HepG2 (cell line): Measurements from ENCODE around the gene BCL2L11. TPM values are rescaled to one million over a fixed set of nuclear protein-coding genes. Genes with fewer than 3 reads are reported as not detected.
A peak's percentile ranks its signal among the peaks of the same experiment; 100 is the strongest.

Source experiments
- ATAC-seq: fragments of 200-7000 bp; cut with Tn5 transposase; 3 replicates; pipeline ENCODE4 v1.9.1; 2020; ENCODE audit warnings: mild to moderate bottlenecking, moderate library complexity
- BruUV-seq: library from RNA; stranded (reverse); fragments of 400-500 nt; replicated peaks from 2 replicates; lab custom pipeline; 2021; lab: Mats Ljungman, UMichigan
- CTCF ChIA-PET: fragments of 300-600 bp; formaldehyde crosslinking; extraction: SDS; loops from one replicate; lab custom pipeline; 2021; ENCODE audit warnings: low total read pairs, inconsistent platforms, low intra/inter-chr PET ratio; lab: Yijun Ruan, JAX
- POLR2A ChIA-PET: fragments of 350-600 bp; sonication (Branson Sonifier 250); formaldehyde crosslinking; loops from one replicate; lab custom pipeline; 2020; ENCODE audit warnings: antibody characterized with exemption, inconsistent platforms; lab: Yijun Ruan, JAX
- DNase-seq: peaks from one replicate; pipeline ENCODE4 v3.0.0-alpha.2; 2015; ENCODE audit warnings: low spot score
- FAIRE-seq: peaks from 3 replicates; lab custom pipeline; 2011; peaks lifted over from hg19 to GRCh38; lab: Jason Lieb, UNC
- H2AFZ ChIP-seq: one replicate; pipeline ENCODE4 v1.6.1; 2011; ENCODE audit warnings: low read length, inconsistent platforms
- H3K27ac ChIP-seq: fragments of 300-600 bp; 3 replicates; pipeline ENCODE4 v1.8.0; 2011; ENCODE audit warnings: mixed run types, mild to moderate bottlenecking, mixed read lengths, low read length, inconsistent platforms; ENCODE audit not compliant: insufficient read depth; ENCODE audit errors: extremely low read length
- H3K27me3 ChIP-seq, 2 experiments: fragments of 200-600 bp in 1 of 2; 2 replicates in 1 of 2; 3 replicates in 1 of 2; pipeline versions ENCODE4 v1.6.0 to v1.8.0; 2011; ENCODE audit warnings: low read length in 2 of 2, mild to moderate bottlenecking in 2 of 2, moderate library complexity in 2 of 2, inconsistent platforms in 1 of 2; ENCODE audit not compliant: insufficient read depth in 2 of 2, control insufficient read depth in 1 of 2
- H3K36me3 ChIP-seq, 2 experiments: fragments of 200-600 bp in 1 of 2; replicated peaks in 1 of 2; 2 replicates in 1 of 2; 3 replicates in 1 of 2; pipeline versions ENCODE4 v1.5.1 to v1.8.0; 2011; ENCODE audit warnings: low read length in 2 of 2, inconsistent platforms in 1 of 2; ENCODE audit not compliant: insufficient read depth in 2 of 2, control insufficient read depth in 1 of 2
- H3K4me1 ChIP-seq: 2 replicates; pipeline ENCODE4 v1.5.1; 2012; ENCODE audit warnings: low read length, inconsistent platforms; ENCODE audit not compliant: insufficient read depth
- H3K4me2 ChIP-seq: 2 replicates; pipeline ENCODE4 v1.6.0; 2011; ENCODE audit warnings: low read depth, low read length, inconsistent platforms
- H3K4me3 ChIP-seq, 3 experiments: fragments of 200-600 bp in 1 of 3; sonication (generic), shearing (Covaris generic) in 1 of 3; replicated peaks in 1 of 3; 2 replicates each; pipeline ENCODE4 v1.5.1; 2011 to 2016; ENCODE audit warnings: low read length in 3 of 3, inconsistent platforms in 2 of 3, low read depth in 2 of 3, mild to moderate bottlenecking in 2 of 3, control low read depth in 1 of 3, mixed read lengths in 1 of 3; ENCODE audit not compliant: insufficient read depth in 1 of 3
- H3K79me2 ChIP-seq: one replicate; pipeline ENCODE4 v1.6.1; 2011; ENCODE audit warnings: low read length, inconsistent platforms; ENCODE audit not compliant: insufficient read depth
- H3K9ac ChIP-seq: 2 replicates; pipeline ENCODE4 v1.6.0; 2011; ENCODE audit warnings: mild to moderate bottlenecking, low read depth, low read length, inconsistent platforms; ENCODE audit not compliant: insufficient read depth
- H3K9me3 ChIP-seq: 2 replicates; pipeline ENCODE4 v1.5.1; 2012; ENCODE audit warnings: mild to moderate bottlenecking, low read length
- H4K20me1 ChIP-seq: 2 replicates; pipeline ENCODE4 v1.6.0; 2011; ENCODE audit warnings: inconsistent platforms, mild to moderate bottlenecking, low read length, moderate library complexity; ENCODE audit not compliant: insufficient read depth
- DR1 ChIP-seq: sonication (generic); formaldehyde crosslinking; IDR thresholded peaks from 2 replicates; pipeline ENCODE4 v1.8.0; 2021; ENCODE audit warnings: mild to moderate bottlenecking, missing genetic modification reagents, inconsistent platforms
- FOXJ3 ChIP-seq: sonication (generic); formaldehyde crosslinking; IDR thresholded peaks from 2 replicates; pipeline ENCODE4 v1.4.0; 2020; ENCODE audit warnings: missing genetic modification reagents, mild to moderate bottlenecking, borderline replicate concordance
- GABPB1 ChIP-seq: IDR thresholded peaks from 2 replicates; pipeline ENCODE4 v1.6.1; 2016; ENCODE audit warnings: mild to moderate bottlenecking, missing genetic modification reagents, moderate library complexity, missing compliant biosample characterization
- GATA4 ChIP-seq: sonication (generic); IDR thresholded peaks from 2 replicates; pipeline ENCODE4 v1.6.1; 2016; ENCODE audit warnings: antibody characterized with exemption, low read depth, borderline replicate concordance
- GMEB1 ChIP-seq: sonication (generic); formaldehyde crosslinking; IDR thresholded peaks from 2 replicates; pipeline ENCODE4 v1.5.1; 2020; ENCODE audit warnings: missing genetic modification reagents, mild to moderate bottlenecking, borderline replicate concordance
- HOXA3 ChIP-seq: sonication (generic); formaldehyde crosslinking; IDR thresholded peaks from 2 replicates; pipeline ENCODE4 v1.5.0; 2020; ENCODE audit warnings: missing genetic modification reagents
- MAFK ChIP-seq, 2 experiments: IDR thresholded peaks in 1 of 2; conservative IDR thresholded peaks in 1 of 2; 2 replicates each; pipeline ENCODE4 v1.6.1; 2011; ENCODE audit warnings: improper control_type of control experiment in 2 of 2, low read length in 2 of 2
- MZF1 ChIP-seq: sonication (generic); formaldehyde crosslinking; IDR thresholded peaks from 2 replicates; pipeline ENCODE4 v1.8.1; 2023; ENCODE audit warnings: mild to moderate bottlenecking, missing genetic modification reagents, borderline replicate concordance
- NR1H2 ChIP-seq: sonication (generic); formaldehyde crosslinking; IDR thresholded peaks from 2 replicates; pipeline ENCODE4 v1.8.1; 2022; ENCODE audit warnings: low read depth, missing genetic modification reagents, borderline replicate concordance
- NR2C2 ChIP-seq: sonication (generic); formaldehyde crosslinking; IDR thresholded peaks from 2 replicates; pipeline ENCODE4 v1.4.0; 2020; ENCODE audit warnings: missing genetic modification reagents, mild to moderate bottlenecking, moderate library complexity, borderline replicate concordance
- PHF20 ChIP-seq: sonication (generic); formaldehyde crosslinking; IDR thresholded peaks from 2 replicates; pipeline ENCODE4 v1.5.0; 2020; ENCODE audit warnings: mild to moderate bottlenecking, missing genetic modification reagents
- RXRB ChIP-seq: IDR thresholded peaks from 2 replicates; pipeline ENCODE4 v1.6.1; 2016; ENCODE audit warnings: borderline replicate concordance, missing genetic modification reagents, missing compliant biosample characterization
- ZMYM4 ChIP-seq: sonication (generic); formaldehyde crosslinking; IDR thresholded peaks from 2 replicates; pipeline ENCODE4 v1.8.1; 2023; ENCODE audit warnings: mild to moderate bottlenecking, missing genetic modification reagents
- ZNF530 ChIP-seq: sonication (generic); formaldehyde crosslinking; IDR thresholded peaks from 2 replicates; pipeline ENCODE4 v1.5.0; 2020; ENCODE audit warnings: low read depth, mild to moderate bottlenecking, missing genetic modification reagents
- WGBS: methylation state at CpG from one replicate; pipeline ENCODE4 v1.1.6; 2017; ENCODE audit warnings: low lambda C conversion rate; 5-methylcytosine and 5-hydroxymethylcytosine counted together
- in situ Hi-C: cut with HindIII; loops from 2 replicates; pipeline ENCODE4 v1.10.0; 2017; ENCODE audit warnings: low pct_unique_long_range_greater_than_20kb; ENCODE audit not compliant: extremely low pct_ligation_motif_present
- intact Hi-C: fragments of 100-400 bp; cut with micrococcal nuclease; formaldehyde crosslinking; loops from one replicate; pipeline ENCODE4 v1.10.0; 2022; ENCODE audit not compliant: unreplicated experiment
- polyA plus RNA-seq, 8 experiments: library from polyadenylated mRNA; depleted of rRNA in 3 of 8; stranded (reverse) in 7 of 8; unstranded in 1 of 8; fragments of >200 nt; fragmentation: Illumina TruSeq in 4 of 8; extraction: Trizol in 4 of 8; gene quantifications; 2 replicates each; pipeline versions ENCODE4 v1.2.1 to v1.2.3, GENCODE V29; 2011 to 2016; ENCODE audit warnings: low read depth in 4 of 8, missing spikeins in 1 of 8, mixed read lengths in 1 of 8; ENCODE audit not compliant: insufficient read depth in 1 of 8
- total RNA-seq, 5 experiments: library from RNA; depleted of rRNA; stranded (reverse); fragments of >200 nt; fragmentation: Illumina TruSeq; extraction: Trizol; gene quantifications; 2 replicates each; pipeline ENCODE4 v1.2.3, GENCODE V29; 2016; ENCODE audit warnings: low read depth in 1 of 5
- TF ChIP-seq, protein P1 (sequence below): IDR thresholded peaks from 2 replicates; pipeline ENCODE4 v1.6.1; 2016; ENCODE audit warnings: control low read depth
- TF ChIP-seq, protein P2 (sequence below): sonication (generic); formaldehyde crosslinking; IDR thresholded peaks from 2 replicates; pipeline ENCODE4 v1.4.0; 2020; ENCODE audit warnings: missing genetic modification reagents

BCL2L11 gene
- total and polyA plus RNA-seq, 2 of the 13 experiments (the other 11 are each of a cell fraction or from before 2014, with no cell fraction given) = 6.1 to 9.7 TPM

- in situ Hi-C loops (no loop called here), intact Hi-C loops (no loop called here)
- no TSS peak for BruUV-seq
- POLR2A ChIA-PET = no interaction called here
- no peaks in the 10 kb centered on the region for H3K4me1 ChIP-seq
- H3K9ac ChIP-seq = no peak overlapping the region
- whole genome bisulfite sequencing = 98% methylated on average over 2 of the region's 2 CpGs
- no peaks in the 10 kb centered on the region for H3K9me3 ChIP-seq
- DNase-seq = no peak
- no peak overlapping the region for H3K4me2 ChIP-seq
- no peaks in the 10 kb centered on the region for H3K27me3 ChIP-seq
- TF ChIP-seq MAFK (conservative IDR thresholded peaks at IDR 0.05 in 1 of 2, IDR thresholded peaks at IDR 0.05 in 1 of 2; ENCODE audit: low read length in 2 of 2) (peak in 1 of 2 experiments; percentile 16; a peak in 1 of 4 replicates), RXRB (CRISPR knock-in tag) (no peak), NR1H2 (CRISPR knock-in tag) (no peak), ZNF530 (CRISPR knock-in tag) (no peak), ZMYM4 (no peak)
- TF ChIP-seq, protein P1, sequence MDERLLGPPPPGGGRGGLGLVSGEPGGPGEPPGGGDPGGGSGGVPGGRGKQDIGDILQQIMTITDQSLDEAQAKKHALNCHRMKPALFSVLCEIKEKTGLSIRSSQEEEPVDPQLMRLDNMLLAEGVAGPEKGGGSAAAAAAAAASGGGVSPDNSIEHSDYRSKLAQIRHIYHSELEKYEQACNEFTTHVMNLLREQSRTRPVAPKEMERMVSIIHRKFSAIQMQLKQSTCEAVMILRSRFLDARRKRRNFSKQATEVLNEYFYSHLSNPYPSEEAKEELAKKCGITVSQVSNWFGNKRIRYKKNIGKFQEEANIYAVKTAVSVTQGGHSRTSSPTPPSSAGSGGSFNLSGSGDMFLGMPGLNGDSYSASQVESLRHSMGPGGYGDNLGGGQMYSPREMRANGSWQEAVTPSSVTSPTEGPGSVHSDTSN (CRISPR knock-in tag) = no peak
- H3K36me3 ChIP-seq = peaks cover 11 to 62% of the 10 kb centered on the region in 2 experiments
- no peak for FAIRE-seq
- no peak overlapping the region for H3K27ac ChIP-seq
- no peaks in the 10 kb centered on the region for H4K20me1 ChIP-seq
- ATAC-seq = no peak
- CTCF ChIA-PET = no interaction called here
- H2AFZ ChIP-seq = no peak overlapping the region
- H3K4me3 ChIP-seq = no peak overlapping the region
- peaks cover 10% of the 10 kb centered on the region for H3K79me2 ChIP-seq
These were observed 25.2 kb downstream of the BCL2L11 start for GRCh38 chr2:111145951-111146350.

DNA sequence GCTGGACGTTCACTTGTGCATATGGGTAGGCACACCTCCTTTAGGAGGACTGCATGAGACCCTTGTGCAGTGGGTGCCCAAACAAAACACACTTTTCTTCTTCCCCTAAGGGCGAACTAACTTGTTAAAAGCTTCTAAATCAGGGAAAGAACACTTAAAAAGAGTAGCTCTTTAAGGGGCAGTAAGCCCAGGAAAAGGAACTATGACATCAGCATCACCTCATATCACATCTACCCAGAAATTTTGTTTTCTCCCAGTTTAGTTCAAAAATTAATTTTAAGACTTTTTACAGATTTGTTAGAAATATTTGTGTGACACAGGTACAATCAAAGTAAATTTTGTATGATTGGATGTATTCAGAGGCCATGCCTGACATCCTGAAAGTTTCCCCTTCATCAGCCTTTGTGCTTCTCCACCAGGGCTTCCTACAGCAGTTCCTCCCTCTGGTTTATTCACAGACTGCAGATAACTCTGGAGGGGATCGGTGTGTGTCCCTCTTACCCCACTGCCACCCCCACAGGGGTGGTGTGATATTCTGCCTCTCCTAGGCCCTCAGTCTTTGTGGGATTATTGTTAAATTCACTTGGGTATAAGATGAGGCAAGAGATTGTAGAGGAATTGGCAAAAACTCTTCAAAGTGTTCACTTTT is 27.6 kb downstream of the BCL2L11 start:
- no peak overlapping the region for H3K4me2 ChIP-seq
- H3K79me2 ChIP-seq = peaks cover 8% of the 10 kb centered on the region
- no TSS peak for BruUV-seq
- no peak overlapping the region for H3K27ac ChIP-seq
- peaks cover 4% of the 10 kb centered on the region for H3K4me1 ChIP-seq
- ATAC-seq (no peak), DNase-seq (no peak), FAIRE-seq (no peak)
- no peaks in the 10 kb centered on the region for H3K9me3 ChIP-seq
- H3K9ac ChIP-seq = no peak overlapping the region
- H3K36me3 ChIP-seq = peaks cover 13 to 65% of the 10 kb centered on the region in 2 experiments
- no peaks in the 10 kb centered on the region for H4K20me1 ChIP-seq
- no peak overlapping the region for H2AFZ ChIP-seq
- H3K4me3 ChIP-seq = no peak overlapping the region
- ChIA-PET POLR2A (no interaction called here), CTCF (no interaction called here)
- H3K27me3 ChIP-seq = no peaks in the 10 kb centered on the region
- 95% methylated on average over 3 of the region's 3 CpGs for WGBS
- in situ Hi-C loops (no loop called here), intact Hi-C loops (no loop called here)
- TF ChIP-seq FOXJ3 (CRISPR knock-in tag) = no peak
- no peak for TF ChIP-seq HOXA3 (CRISPR knock-in tag)
- TF ChIP-seq PHF20 (CRISPR knock-in tag) = no peak
- TF ChIP-seq GATA4 = no peak
- TF ChIP-seq NR2C2 (CRISPR knock-in tag) = no peak
- TF ChIP-seq GMEB1 = no peak
- TF ChIP-seq GABPB1 (CRISPR knock-in tag) = no peak
- no peak for TF ChIP-seq DR1 (CRISPR knock-in tag)
- TF ChIP-seq MZF1 (CRISPR knock-in tag) = no peak
- TF ChIP-seq, protein P2, sequence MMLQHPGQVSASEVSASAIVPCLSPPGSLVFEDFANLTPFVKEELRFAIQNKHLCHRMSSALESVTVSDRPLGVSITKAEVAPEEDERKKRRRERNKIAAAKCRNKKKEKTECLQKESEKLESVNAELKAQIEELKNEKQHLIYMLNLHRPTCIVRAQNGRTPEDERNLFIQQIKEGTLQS (CRISPR knock-in tag) = no peak
